GM12801 (cell line): ENCODE results near the gene UBXN1.

Experiments
- CTCF ChIP-seq: IDR thresholded peaks from one replicate; pipeline ENCODE4 v1.5.1; 2011; ENCODE audit warnings: control low read depth; ENCODE audit not compliant: insufficient read length; ENCODE audit errors: extremely low read depth

The UBXN1 gene

GRCh38 chr11:62652161-62653006 is 26.5 kb downstream of the UBXN1 start:
- TF ChIP-seq CTCF: no peak

GRCh38 chr11:62649486-62649885 is 29.4 kb downstream of the UBXN1 start:
- TF ChIP-seq CTCF: no peak

- TF ChIP-seq CTCF: no peak
Measured at GRCh38 chr11:62648967-62649364, 29.9 kb downstream of the UBXN1 start.

- no peak for TF ChIP-seq CTCF
Measured at GRCh38 chr11:62648185-62648966, 30.5 kb downstream of the UBXN1 start.

- TF ChIP-seq CTCF: no peak
Measured at GRCh38 chr11:62647609-62648005, 31.3 kb downstream of the UBXN1 start.

GRCh38 chr11:62646825-62647608 is 31.9 kb downstream of the UBXN1 start:
- TF ChIP-seq CTCF: no peak
